Peyer's patch (tissue), 4 donors: ENCODE data around the gene ZNF775. TPM values are rescaled to one million over a fixed set of nuclear protein-coding genes. Genes with fewer than 3 reads are reported as not detected.
A peak's percentile ranks its signal among the peaks of the same experiment; 100 is the strongest.

ENCODE experiments used
- DNase-seq, 3 donors: peaks; one replicate each; pipeline ENCODE4 v3.0.0-alpha.2; 2017 to 2019
- H3K27ac ChIP-seq, 4 donors: fragments of 200-600 bp; sonication (generic); one replicate each; pipeline ENCODE4 v1.5.1; 2016 to 2019
- H3K27me3 ChIP-seq, 2 donors: fragments of 200-600 bp; sonication (generic); one replicate each; pipeline ENCODE4 v1.5.1; 2019
- H3K36me3 ChIP-seq, 3 donors: fragments of 200-600 bp; sonication (generic); one replicate each; pipeline ENCODE4 v1.5.1; 2016 to 2019
- H3K4me1 ChIP-seq, 4 donors: fragments of 200-600 bp; sonication (generic); one replicate each; pipeline ENCODE4 v1.5.1; 2016 to 2019
- H3K4me3 ChIP-seq, 4 donors: fragments of 200-600 bp; sonication (generic); 1 replicate in 3 of 4; 2 replicates in 1 of 4; pipeline ENCODE4 v1.5.1; 2016 to 2019; ENCODE audit warnings: mild to moderate bottlenecking in 1 of 4
- H3K9me3 ChIP-seq, 4 donors: fragments of 200-600 bp; sonication (generic); one replicate each; pipeline ENCODE4 v1.5.1; 2016 to 2019; ENCODE audit warnings: mild to moderate bottlenecking in 1 of 4
- POLR2A ChIP-seq, 2 donors: fragments of 450-650 bp; IDR thresholded peaks; one replicate each; pipeline ENCODE4 v1.5.1; 2017; ENCODE audit warnings: antibody characterized with exemption in 2 of 2, mild to moderate bottlenecking in 2 of 2, moderate library complexity in 2 of 2
- total RNA-seq, 4 donors: library from RNA; depleted of rRNA; stranded (reverse); fragments of >200 nt; gene quantifications; one replicate each; pipeline ENCODE4 v1.1.0, GENCODE V29; 2016
- TF ChIP-seq, protein P1 (sequence below), 6 experiments: fragments of 450-650 bp in 4 of 6; fragments of 200-600 bp in 2 of 6; sonication (generic) in 1 of 6; IDR thresholded peaks; one replicate each; pipeline ENCODE4 v1.5.1; 2017 to 2019; ENCODE audit warnings: antibody characterized with exemption in 6 of 6, mild to moderate bottlenecking in 3 of 6, moderate library complexity in 1 of 6

Gene ZNF775
- total RNA-seq, 4 donors from 2014 or later, result 1.7 to 2.8 (median 2.5) TPM

DNA sequence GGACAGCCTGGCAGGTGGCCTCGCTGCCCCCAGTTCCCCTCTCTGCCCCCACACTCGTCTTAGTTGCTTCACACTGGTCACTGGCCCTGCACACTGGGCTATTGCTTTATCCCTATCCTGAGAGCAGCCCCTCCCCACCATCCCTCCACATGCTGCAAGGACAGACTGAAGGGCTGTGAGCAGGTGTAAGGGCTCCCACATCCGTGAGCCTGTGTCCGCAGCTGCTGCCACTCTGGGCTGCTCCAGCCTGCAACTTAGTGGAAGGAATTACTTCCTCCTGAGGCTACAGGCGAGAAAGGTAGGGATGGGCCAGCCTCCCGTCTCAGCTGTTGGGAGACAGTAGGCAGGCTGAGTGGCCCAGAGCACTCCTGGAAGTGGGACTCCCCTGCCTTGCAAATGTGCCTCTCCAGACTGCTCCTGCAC, 41.5 kb upstream of the ZNF775 start:
- Histone ChIP-seq H3K9me3 (no peaks in the 10 kb centered on the region), H3K36me3 (peaks cover 0 to 8% (median 0%) of the 10 kb centered on the region in 3 donors), H3K27me3 (no peaks in the 10 kb centered on the region), H3K4me1 (peaks cover 0 to 22% (median 8%) of the 10 kb centered on the region in 4 donors), H3K4me3 (no peak overlapping the region), H3K27ac (no peak overlapping the region)
- no peak for TF ChIP-seq POLR2A (IDR thresholded peaks at IDR 0.05)
- TF ChIP-seq, protein P1, sequence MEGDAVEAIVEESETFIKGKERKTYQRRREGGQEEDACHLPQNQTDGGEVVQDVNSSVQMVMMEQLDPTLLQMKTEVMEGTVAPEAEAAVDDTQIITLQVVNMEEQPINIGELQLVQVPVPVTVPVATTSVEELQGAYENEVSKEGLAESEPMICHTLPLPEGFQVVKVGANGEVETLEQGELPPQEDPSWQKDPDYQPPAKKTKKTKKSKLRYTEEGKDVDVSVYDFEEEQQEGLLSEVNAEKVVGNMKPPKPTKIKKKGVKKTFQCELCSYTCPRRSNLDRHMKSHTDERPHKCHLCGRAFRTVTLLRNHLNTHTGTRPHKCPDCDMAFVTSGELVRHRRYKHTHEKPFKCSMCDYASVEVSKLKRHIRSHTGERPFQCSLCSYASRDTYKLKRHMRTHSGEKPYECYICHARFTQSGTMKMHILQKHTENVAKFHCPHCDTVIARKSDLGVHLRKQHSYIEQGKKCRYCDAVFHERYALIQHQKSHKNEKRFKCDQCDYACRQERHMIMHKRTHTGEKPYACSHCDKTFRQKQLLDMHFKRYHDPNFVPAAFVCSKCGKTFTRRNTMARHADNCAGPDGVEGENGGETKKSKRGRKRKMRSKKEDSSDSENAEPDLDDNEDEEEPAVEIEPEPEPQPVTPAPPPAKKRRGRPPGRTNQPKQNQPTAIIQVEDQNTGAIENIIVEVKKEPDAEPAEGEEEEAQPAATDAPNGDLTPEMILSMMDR (IDR thresholded peaks at IDR 0.05), result no peak
- no peak for DNase-seq

DNA sequence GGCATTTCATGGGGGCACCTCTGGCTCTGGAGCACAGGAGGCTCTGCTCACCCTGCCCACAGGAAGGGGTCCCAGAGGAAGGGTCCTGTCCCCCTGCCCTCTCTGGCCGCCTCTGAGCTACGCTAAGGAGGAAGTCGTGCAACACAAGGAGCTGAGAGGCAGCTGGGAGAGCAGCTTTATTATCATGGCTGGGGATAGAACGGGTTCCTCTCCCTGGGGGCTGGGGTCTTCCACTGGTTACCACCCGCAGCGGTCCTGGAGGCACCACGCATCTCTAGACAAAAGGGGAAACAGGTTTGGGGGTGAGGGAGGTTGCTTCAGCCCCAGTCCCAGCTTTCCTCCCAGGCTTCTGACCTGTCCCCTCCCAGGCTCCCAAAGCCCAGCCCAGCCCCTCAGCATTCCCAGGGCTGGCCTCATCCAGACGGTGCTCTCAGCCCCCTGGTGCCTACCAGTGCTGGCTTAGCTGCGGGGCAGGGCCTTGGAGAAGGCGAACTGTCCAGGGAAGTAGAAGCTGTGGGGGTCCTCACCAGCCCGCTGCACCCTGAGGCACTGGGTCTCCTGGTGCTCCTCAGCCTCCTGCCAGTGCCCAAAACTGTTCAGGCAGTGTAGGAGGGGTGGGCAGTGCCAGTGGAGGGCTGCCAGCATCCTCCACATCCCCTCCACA, 40.8 kb upstream of the ZNF775 start:
- no peaks in the 10 kb centered on the region for H3K9me3 ChIP-seq
- H3K4me3 ChIP-seq, result no peak overlapping the region
- peak overlapping the region in 1 of 4 donors; percentile 69 for H3K27ac ChIP-seq
- TF ChIP-seq, protein P1 (IDR thresholded peaks at IDR 0.05), result no peak
- no peak for TF ChIP-seq POLR2A (IDR thresholded peaks at IDR 0.05)
- H3K36me3 ChIP-seq, result peaks cover 0 to 5% (median 0%) of the 10 kb centered on the region in 3 donors
- no peaks in the 10 kb centered on the region for H3K27me3 ChIP-seq
- DNase-seq, result no peak
- peaks cover 0 to 22% (median 8%) of the 10 kb centered on the region in 4 donors for H3K4me1 ChIP-seq

DNA sequence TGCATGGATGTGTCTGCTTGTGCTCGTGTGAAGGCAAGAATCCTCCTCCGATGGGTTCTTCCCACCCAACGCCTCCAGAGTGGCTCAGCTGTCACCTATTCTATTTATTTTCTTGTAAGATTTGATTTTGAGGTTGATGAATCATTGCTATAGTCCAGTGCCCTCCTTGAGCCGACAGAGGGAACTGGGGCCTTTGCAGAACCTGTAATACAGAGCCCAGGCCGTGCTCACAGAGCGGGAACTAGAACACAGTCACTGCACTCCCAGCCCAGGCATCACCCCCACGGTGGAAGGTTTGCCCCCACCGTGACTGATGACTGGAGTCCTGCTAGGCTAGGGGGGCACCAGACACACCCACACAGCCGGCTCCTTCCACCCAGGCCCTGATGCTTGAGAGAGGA, 39.7 kb upstream of the ZNF775 start:
- DNase-seq, result no peak
- H3K36me3 ChIP-seq, result peaks cover 0 to 5% (median 0%) of the 10 kb centered on the region in 3 donors
- H3K27ac ChIP-seq, result peak overlapping the region in 2 of 4 donors; percentile 64 to 69
- TF ChIP-seq, protein P1 (IDR thresholded peaks at IDR 0.05), result no peak
- TF ChIP-seq POLR2A (IDR thresholded peaks at IDR 0.05), result no peak
- H3K4me1 ChIP-seq, result peaks cover 0 to 22% (median 8%) of the 10 kb centered on the region in 4 donors
- no peaks in the 10 kb centered on the region for H3K9me3 ChIP-seq
- H3K4me3 ChIP-seq, result peak overlapping the region in 2 of 4 donors; percentile 49 to 58
- no peaks in the 10 kb centered on the region for H3K27me3 ChIP-seq

DNA sequence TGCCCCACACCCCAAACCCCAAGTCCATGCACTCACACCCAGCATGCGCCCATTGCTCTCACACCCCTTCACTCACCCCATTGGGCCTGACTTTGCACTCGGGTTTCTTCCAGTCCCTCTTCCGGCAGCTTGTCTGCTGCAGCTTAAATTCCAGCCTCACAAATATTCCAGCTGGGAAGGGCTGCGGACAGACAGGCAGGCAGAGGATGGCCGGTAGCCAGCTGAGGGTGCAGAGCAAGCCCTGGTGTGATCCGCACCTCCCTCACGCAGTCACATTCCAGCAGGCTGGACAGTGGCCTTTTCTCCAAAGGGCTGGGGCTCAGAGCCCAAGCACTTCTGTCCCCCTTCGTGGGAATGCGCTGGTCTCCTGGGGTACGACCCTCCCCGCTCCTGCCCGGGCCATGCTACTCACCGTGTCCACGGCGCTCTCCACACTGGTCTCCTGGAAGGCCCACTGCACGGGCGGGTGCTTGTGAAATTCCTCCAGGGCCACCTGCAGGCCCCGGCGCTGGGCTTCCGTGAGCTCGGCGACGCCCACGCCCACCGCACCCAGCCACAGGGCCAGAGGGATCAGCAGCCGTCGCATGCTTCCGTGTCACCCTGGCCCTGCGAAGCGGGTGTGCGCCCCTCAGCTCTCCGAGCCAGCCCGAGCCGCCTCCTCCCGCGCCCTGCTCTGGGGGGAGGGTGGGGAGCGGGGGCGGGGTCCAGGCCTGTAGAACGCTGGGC, 38.9 kb upstream of the ZNF775 start:
- H3K4me1 ChIP-seq, result peaks cover 0 to 22% (median 8%) of the 10 kb centered on the region in 4 donors
- H3K27ac ChIP-seq, result peak overlapping the region; percentile 59 to 83 (median 66)
- H3K36me3 ChIP-seq, result peaks cover 0 to 5% (median 0%) of the 10 kb centered on the region in 3 donors
- no peaks in the 10 kb centered on the region for H3K9me3 ChIP-seq
- TF ChIP-seq POLR2A (IDR thresholded peaks at IDR 0.05), result no peak
- TF ChIP-seq, protein P1 (IDR thresholded peaks at IDR 0.05), result no peak
- no peaks in the 10 kb centered on the region for H3K27me3 ChIP-seq
- peak overlapping the region; percentile 36 to 58 (median 46) for H3K4me3 ChIP-seq
- peak in 1 of 3 donors; percentile 47 for DNase-seq

DNA sequence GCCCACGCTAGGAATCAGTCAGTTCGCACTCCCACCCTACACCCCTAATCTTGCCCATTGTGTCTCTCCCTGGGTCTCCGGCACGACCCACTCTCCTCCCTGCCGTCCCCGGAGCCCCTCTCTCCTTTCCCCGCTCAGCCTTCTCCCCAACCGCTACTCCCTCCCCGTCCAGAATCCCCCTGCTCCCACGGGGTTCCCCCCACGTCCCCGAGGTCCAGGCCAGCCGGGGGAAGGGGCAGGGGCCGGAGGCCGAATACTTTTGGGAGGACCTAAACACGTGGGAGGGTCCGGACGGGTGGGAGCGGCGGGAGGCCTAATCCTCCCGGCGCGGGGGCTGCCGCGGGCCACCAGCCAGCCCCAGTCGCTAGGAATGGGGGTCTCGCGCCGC, 38.3 kb upstream of the ZNF775 start:
- Histone ChIP-seq H3K9me3 (no peaks in the 10 kb centered on the region), H3K36me3 (peaks cover 0 to 5% (median 0%) of the 10 kb centered on the region in 3 donors), H3K4me1 (peaks cover 0 to 16% (median 8%) of the 10 kb centered on the region in 4 donors), H3K27ac (peak overlapping the region; percentile 59 to 83 (median 66)), H3K4me3 (peak overlapping the region; percentile 36 to 58 (median 46)), H3K27me3 (no peaks in the 10 kb centered on the region)
- TF ChIP-seq, protein P1 (IDR thresholded peaks at IDR 0.05), result no peak
- TF ChIP-seq POLR2A (IDR thresholded peaks at IDR 0.05), result no peak
- peak in 1 of 3 donors; percentile 40 for DNase-seq
